Subcutaneous adipose tissue (tissue), 4 donors: ENCODE measurements around the gene FHIP1A. TPM values are rescaled to one million over a fixed set of nuclear protein-coding genes. Genes with fewer than 3 reads are reported as not detected.

Experiments
- total RNA-seq, 4 donors: library from RNA; depleted of rRNA; stranded (reverse); fragments of >200 nt; gene quantifications; one replicate each; pipeline ENCODE4 v1.1.0, GENCODE V29; 2016
- TF ChIP-seq, protein P1 (sequence below): fragments of 450-650 bp; IDR thresholded peaks from one replicate; pipeline ENCODE4 v1.5.1; 2016; ENCODE audit warnings: low read depth, mild to moderate bottlenecking, control low read depth, antibody characterized with exemption, moderate library complexity

Gene FHIP1A
- total RNA-seq, 4 donors from 2014 or later: 0.34 to 0.98 (median 0.44) TPM; not detected in 1

DNA sequence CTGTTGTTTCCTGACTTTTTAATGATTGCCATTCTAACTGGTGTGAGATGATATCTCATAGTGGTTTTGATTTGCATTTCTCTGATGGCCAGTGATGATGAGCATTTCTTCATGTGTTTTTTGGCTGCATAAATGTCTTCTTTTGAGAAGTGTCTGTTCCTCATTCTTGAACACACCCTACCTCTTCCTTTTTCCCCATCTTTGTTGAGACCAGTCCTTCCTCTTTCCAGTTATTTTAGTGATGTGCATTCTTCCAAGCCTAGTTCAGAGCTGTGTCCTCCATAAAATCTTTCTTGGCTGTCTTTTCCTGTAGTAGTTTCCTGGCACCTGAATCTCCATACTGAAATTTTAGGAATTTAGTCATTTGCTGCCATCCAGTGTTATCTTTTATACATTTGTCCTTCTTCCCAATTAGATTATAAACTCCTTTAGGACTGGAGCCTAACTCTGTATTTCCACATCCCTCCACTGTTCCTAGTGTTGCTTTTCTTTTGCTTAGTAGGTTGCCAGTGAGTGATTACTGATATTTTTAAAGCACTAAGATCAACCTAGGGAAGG lies 11.4 kb downstream of the FHIP1A start:
- TF ChIP-seq, protein P1, sequence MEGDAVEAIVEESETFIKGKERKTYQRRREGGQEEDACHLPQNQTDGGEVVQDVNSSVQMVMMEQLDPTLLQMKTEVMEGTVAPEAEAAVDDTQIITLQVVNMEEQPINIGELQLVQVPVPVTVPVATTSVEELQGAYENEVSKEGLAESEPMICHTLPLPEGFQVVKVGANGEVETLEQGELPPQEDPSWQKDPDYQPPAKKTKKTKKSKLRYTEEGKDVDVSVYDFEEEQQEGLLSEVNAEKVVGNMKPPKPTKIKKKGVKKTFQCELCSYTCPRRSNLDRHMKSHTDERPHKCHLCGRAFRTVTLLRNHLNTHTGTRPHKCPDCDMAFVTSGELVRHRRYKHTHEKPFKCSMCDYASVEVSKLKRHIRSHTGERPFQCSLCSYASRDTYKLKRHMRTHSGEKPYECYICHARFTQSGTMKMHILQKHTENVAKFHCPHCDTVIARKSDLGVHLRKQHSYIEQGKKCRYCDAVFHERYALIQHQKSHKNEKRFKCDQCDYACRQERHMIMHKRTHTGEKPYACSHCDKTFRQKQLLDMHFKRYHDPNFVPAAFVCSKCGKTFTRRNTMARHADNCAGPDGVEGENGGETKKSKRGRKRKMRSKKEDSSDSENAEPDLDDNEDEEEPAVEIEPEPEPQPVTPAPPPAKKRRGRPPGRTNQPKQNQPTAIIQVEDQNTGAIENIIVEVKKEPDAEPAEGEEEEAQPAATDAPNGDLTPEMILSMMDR: no peak

DNA sequence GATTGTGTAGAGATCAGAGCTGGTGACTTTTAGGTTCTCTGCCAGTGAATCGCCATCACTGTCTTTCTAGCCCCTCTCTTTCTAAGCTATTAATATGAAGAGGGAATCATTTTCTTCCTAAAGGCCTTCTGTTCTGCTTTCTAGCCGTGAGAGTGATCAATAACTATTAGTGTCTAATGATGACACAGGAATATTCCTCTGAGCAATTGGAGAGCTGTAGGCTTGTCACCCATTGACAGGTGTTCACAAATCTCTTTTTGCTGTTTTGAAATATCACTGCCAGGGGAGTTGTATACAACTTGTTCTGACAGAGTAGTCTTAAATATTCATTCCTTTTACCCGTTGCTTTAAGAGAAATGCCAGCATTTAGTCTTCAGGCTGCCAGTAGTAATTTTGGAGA lies 13.9 kb downstream of the FHIP1A start:
- TF ChIP-seq, protein P1: no peak

DNA sequence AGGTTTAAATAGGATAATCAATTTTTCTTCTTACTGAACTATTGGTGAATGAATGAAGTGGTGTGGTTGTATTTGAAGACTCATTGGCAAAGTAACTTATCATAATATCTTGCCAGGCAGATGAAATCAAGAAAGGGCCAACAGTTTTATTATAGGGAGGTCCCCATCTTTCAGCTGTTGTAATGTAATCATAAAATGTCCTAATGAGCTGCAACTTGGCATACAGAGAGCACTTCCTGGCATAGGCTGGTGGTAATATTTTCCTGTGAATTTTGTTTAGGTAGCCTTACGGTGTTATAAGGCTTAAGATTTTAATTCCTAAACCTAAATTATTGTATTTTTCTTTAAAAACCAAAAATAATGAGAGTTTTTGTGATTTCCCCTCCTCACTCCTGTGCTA lies 17.5 kb downstream of the FHIP1A start:
- TF ChIP-seq, protein P1: no peak

DNA sequence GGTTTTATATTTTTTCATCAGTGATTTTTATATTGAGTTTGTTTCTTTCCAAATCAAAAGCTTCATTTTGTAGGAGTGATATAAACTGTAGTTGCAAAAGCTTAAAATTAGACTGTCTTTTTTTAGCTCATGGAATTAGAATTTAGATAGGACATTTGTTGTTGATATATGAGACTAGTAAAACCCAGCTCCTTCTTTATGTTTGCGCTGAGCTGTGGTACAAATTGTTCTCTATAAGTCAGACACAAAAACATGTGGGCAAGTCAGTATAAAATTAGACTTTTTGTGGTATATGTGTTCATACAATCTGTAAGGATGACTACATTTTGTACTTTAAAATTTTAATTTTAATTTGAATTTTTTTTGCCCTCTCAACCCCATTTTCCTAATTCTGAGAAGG lies 18.3 kb downstream of the FHIP1A start:
- TF ChIP-seq, protein P1: no peak

DNA sequence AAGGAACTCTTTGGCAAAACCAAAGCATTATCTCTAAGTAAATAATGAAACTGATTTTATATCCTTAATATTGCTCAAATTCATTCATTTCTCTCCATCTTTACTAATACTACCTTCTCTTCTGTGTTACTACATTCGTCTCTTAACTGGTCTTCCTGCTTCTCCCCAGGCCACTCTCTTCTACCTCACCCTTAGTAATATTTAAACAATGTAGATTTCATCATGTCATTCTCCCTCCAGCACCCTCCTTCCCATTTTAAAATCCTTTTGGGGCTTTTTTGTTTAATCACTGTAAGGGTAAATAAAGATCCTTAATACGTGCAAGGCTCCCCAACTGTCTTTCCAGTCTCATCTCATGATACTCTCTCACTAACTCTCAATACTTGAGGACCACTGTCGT lies 19.4 kb downstream of the FHIP1A start:
- TF ChIP-seq, protein P1: no peak

DNA sequence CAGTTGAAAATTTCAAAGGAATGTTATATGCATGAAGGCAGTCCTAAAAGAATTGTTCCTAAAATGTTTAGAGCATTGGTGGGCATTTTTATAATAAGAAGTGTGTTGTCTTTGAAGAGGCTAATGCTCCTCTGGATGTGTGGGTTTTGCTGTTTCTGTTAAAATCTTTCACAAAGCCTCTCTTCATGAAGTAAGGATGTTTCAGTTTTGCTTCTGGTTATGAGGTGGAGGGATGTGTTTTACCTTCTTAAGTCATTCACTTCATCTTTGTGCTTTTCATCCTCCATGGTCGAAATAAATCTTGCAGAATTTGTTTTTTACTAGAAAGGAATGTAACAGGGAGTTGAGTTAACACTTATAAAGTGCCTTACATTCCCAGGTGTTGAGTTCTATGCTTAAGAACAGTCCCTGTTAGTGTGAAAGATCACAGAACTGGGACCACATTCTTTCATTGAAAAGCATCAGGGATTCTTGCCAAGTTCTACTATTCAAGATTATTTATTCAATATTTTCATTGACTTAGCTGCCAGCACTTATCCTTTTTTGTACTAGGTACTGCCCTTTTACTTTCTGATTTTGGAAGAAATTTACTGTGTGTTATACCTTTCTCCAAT lies 21.1 kb downstream of the FHIP1A start:
- TF ChIP-seq, protein P1: no peak

DNA sequence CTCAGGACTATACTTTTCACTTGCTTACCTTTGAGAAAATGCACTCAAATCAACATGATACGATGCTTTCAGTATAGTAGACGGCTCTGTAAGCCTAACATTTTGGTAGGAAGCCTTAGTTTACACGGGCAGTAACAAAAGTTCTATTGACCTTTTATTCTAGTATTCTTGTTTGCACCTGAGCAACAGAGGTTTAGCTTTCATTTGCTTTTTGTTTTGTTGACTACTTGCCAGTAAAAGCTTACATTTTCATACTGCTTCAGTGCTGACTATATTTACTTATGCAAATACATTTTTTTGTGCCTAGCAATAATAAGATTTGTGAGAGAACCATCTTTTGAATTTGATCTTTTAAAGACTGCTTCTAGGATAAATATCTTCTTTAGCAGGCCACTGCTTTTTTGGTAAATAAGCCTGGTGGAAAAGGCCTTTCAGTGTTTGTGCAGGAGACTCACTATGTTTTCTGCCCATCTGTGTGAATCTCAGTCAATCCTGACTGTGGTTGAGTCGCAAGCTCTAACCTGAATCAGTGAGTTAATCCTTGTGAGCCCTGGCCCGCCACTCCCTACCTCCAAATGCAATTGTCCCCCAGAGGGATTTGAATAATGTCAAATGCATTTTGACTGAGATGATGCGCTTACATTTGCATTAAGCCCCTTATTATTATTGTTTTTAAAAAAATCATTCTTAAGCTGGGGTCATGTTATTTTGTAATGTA lies 21.9 kb downstream of the FHIP1A start:
- TF ChIP-seq, protein P1: no peak
